ENCODE measurements around the gene HSCB. TPM values are rescaled to one million over a fixed set of nuclear protein-coding genes. Genes with fewer than 3 reads are reported as not detected.

Gene HSCB
- total RNA-seq, 4 donors from 2014 or later: 10.7 to 30.6 (median 25.6) TPM

GRCh38 chr22:28715611-28716010 is 26.2 kb upstream of the HSCB start:
- intact Hi-C loops (cut with DNase I): no loop called here
- TF ChIP-seq POLR2A (IDR thresholded peaks at IDR 0.05): no peak
- TF ChIP-seq CTCF (IDR thresholded peaks at IDR 0.05): no peak
- peaks cover 7 to 11% of the 10 kb centered on the region in 2 donors for H3K4me1 ChIP-seq
- H3K27ac ChIP-seq: no peak overlapping the region
- DNase-seq: no peak
- H3K9me3 ChIP-seq: no peaks in the 10 kb centered on the region
- H3K4me3 ChIP-seq (replicated peaks in 1 of 3): no peak overlapping the region
- no peaks in the 10 kb centered on the region for H3K36me3 ChIP-seq
- WGBS, 2 donors: 90 to 93% methylated on average over 7 of the region's 7 CpGs
- no peaks in the 10 kb centered on the region for H3K27me3 ChIP-seq

- Histone ChIP-seq H3K27ac (no peak overlapping the region), H3K36me3 (no peaks in the 10 kb centered on the region), H3K9me3 (no peaks in the 10 kb centered on the region), H3K4me3 (replicated peaks in 1 of 3) (no peak overlapping the region), H3K27me3 (no peaks in the 10 kb centered on the region), H3K4me1 (peaks cover 3 to 7% of the 10 kb centered on the region in 2 donors)
- TF ChIP-seq POLR2A (IDR thresholded peaks at IDR 0.05) (no peak), CTCF (IDR thresholded peaks at IDR 0.05) (no peak)
- WGBS, 2 donors: 98% methylated on average over 3 of the region's 3 CpGs
- no peak for DNase-seq
- intact Hi-C loops (cut with DNase I): no loop called here
These were observed 25.2 kb upstream of the HSCB start for GRCh38 chr22:28716686-28717085.

DNA sequence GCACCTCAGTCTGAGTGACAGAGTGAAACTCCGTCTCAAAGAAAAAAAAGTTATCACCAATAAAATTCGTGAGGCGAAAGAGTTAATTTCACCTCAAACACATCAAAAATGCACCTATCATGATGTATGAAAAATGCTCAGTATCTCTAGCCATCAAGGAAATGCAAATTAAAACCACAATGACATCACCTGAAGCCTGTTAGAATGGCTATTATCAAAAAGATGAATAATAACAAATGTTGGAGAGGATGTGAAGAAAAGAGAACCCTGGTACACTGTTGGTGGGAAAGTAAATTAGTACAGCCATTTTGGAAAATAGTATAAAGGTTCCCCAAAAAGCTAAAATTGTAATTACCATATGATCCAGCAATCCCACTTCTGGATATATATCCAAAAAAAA is 23.8 kb upstream of the HSCB start:
- H3K4me3 ChIP-seq (replicated peaks in 1 of 3): no peak overlapping the region
- H3K36me3 ChIP-seq: no peaks in the 10 kb centered on the region
- WGBS, 2 donors: 98% methylated on average over 3 of the region's 3 CpGs
- no peaks in the 10 kb centered on the region for H3K27me3 ChIP-seq
- intact Hi-C loops (cut with DNase I): no loop called here
- peaks cover 0 to 7% of the 10 kb centered on the region in 2 donors for H3K4me1 ChIP-seq
- H3K27ac ChIP-seq: no peak overlapping the region
- no peaks in the 10 kb centered on the region for H3K9me3 ChIP-seq
- DNase-seq: no peak
- TF ChIP-seq POLR2A (IDR thresholded peaks at IDR 0.05): no peak
- TF ChIP-seq CTCF (IDR thresholded peaks at IDR 0.05): no peak

GRCh38 chr22:28728002-28728401 is 13.8 kb upstream of the HSCB start:
- Histone ChIP-seq H3K9me3 (no peaks in the 10 kb centered on the region), H3K27ac (no peak overlapping the region), H3K27me3 (no peaks in the 10 kb centered on the region), H3K4me1 (no peaks in the 10 kb centered on the region), H3K4me3 (replicated peaks in 1 of 3) (no peak overlapping the region), H3K36me3 (no peaks in the 10 kb centered on the region)
- TF ChIP-seq POLR2A (IDR thresholded peaks at IDR 0.05): no peak
- TF ChIP-seq CTCF (IDR thresholded peaks at IDR 0.05): no peak
- DNase-seq: no peak
- 89 to 100% methylated on average over 1 of the region's 1 CpG for WGBS, 2 donors
- intact Hi-C loops (cut with DNase I): no loop called here

DNA sequence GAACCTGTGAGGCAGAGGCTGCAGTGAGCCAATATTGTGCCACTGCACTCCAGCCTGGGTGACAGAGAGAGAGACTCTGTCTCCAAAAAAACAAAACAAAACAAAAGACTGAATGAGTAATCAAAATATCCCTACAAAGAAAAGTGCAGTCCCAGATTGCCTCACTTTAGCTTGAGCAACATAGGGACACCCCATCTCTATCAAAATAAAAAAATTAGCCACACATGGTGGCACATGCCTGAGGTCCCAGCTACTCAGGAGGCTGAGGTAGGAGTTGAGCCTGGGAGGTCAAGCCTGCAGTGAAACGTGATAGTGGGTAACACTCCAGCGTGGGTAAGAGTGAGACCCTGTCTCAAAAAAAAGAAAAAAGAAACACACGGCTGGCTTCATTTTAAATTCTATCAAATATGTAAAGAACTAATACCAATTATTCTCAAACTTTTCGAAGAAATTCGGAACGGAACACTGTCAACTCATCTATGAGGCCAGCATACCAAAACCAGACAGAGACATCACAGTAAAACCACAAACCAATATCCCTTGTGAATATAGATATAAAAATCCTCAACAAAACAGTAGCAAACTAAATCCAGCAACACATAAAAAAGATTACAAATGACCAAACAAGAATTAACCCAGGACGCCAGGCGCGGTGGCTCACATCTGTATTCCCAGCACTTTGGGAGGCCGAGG is 13.1 kb upstream of the HSCB start:
- intact Hi-C loops (cut with DNase I): no loop called here
- Histone ChIP-seq H3K4me1 (no peaks in the 10 kb centered on the region), H3K4me3 (replicated peaks in 1 of 3) (no peak overlapping the region), H3K27me3 (no peaks in the 10 kb centered on the region), H3K27ac (no peak overlapping the region), H3K9me3 (no peaks in the 10 kb centered on the region), H3K36me3 (no peaks in the 10 kb centered on the region)
- TF ChIP-seq CTCF (IDR thresholded peaks at IDR 0.05) (no peak), POLR2A (IDR thresholded peaks at IDR 0.05) (no peak)
- DNase-seq: no peak
- 94 to 96% methylated on average over 10 of the region's 10 CpGs for WGBS, 2 donors
